Measurements from ENCODE around the gene MTM1. TPM values are rescaled to one million over a fixed set of nuclear protein-coding genes. Genes with fewer than 3 reads are reported as not detected.

Gene MTM1
- total RNA-seq, 6 experiments from 2014 or later, result 8.1 to 12.2 (median 10.0) TPM

- Mint-ChIP-seq H3K36me3 (ENCODE audit: low read depth) (no peaks in the 10 kb centered on the region), H3K9me3 (no peaks in the 10 kb centered on the region), H3K4me1 (ENCODE audit: low read depth) (peaks cover 18% of the 10 kb centered on the region), H3K27me3 (ENCODE audit: insufficient read depth) (no peaks in the 10 kb centered on the region; the same call in none of the 2 replicates), H3K4me3 (no peak overlapping the region), H3K27ac (no peak overlapping the region)
- TF ChIP-seq CTCF (IDR thresholded peaks at IDR 0.05), result peak; percentile 19; the same call in 1 of the 2 replicates
- peak; percentile 9 for DNase-seq
These were observed 24.1 kb upstream of the MTM1 start for GRCh38 chrX:150544222-150544787.

DNA sequence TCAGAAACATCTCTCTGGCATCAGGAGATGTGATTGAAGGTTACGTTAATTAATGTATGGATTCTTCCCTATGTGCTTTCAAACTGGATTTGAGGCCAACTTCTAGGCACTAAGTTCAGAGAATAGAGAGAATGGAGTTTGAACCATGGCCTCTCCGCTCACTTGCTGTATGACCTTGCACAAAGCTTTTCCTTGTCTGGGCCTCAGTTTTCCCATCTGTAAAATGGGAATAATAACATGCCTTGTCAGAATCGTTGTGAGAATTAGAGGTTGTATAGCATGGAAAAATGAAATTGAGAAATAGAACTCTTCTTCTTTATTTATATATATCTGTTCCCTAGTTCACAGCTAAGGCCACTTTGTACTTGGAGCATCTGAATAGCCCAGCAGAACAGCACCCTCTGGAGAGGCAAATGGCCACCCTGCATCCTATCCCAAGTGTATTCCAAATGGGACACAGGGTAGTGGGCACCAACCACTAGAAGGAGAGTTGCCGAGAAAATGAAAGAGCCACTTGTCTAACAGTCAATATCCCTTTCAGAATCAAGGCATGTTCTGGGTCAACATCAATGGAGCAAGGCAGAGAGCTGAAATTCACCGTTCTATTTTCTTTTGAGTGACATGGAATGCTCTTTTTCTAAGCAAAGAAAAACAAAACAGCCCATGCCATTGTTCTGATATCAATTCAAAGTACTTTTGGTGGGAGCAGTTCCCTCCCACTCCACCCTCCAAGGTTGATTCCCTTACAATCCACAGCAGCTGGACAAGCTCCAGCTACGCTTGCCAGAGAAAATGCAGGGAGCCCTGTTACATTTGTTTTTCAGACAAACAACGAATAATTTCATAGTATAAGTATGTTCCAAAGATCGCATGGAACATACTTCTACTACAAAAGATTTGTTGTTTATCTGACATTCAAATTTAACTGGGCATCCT is 23.3 kb upstream of the MTM1 start:
- DNase-seq, result no peak
- no peaks in the 10 kb centered on the region for H3K9me3 Mint-ChIP-seq
- no peaks in the 10 kb centered on the region; the same call in none of the 2 replicates for H3K27me3 Mint-ChIP-seq (ENCODE audit: insufficient read depth)
- H3K27ac Mint-ChIP-seq, result no peak overlapping the region
- no peaks in the 10 kb centered on the region for H3K36me3 Mint-ChIP-seq (ENCODE audit: low read depth)
- H3K4me3 Mint-ChIP-seq, result no peak overlapping the region
- no peak for TF ChIP-seq CTCF (IDR thresholded peaks at IDR 0.05)
- peaks cover 18% of the 10 kb centered on the region for H3K4me1 Mint-ChIP-seq (ENCODE audit: low read depth)

GRCh38 chrX:150546711-150547153 is 21.7 kb upstream of the MTM1 start:
- Mint-ChIP-seq H3K4me1 (ENCODE audit: low read depth) (peaks cover 18% of the 10 kb centered on the region), H3K4me3 (no peak overlapping the region), H3K27ac (no peak overlapping the region), H3K27me3 (ENCODE audit: insufficient read depth) (peaks cover 3% of the 10 kb centered on the region), H3K36me3 (ENCODE audit: low read depth) (no peaks in the 10 kb centered on the region), H3K9me3 (no peaks in the 10 kb centered on the region)
- TF ChIP-seq CTCF (IDR thresholded peaks at IDR 0.05), result no peak
- DNase-seq, result no peak

- no peak for TF ChIP-seq CTCF (IDR thresholded peaks at IDR 0.05)
- Mint-ChIP-seq H3K4me3 (peak overlapping the region; percentile 19; the same call in 1 of the 2 replicates), H3K9me3 (no peaks in the 10 kb centered on the region), H3K27ac (no peak overlapping the region; the same call in 1 of the 2 replicates), H3K27me3 (ENCODE audit: insufficient read depth) (peaks cover 3% of the 10 kb centered on the region), H3K36me3 (ENCODE audit: low read depth) (no peaks in the 10 kb centered on the region), H3K4me1 (ENCODE audit: low read depth) (peaks cover 18% of the 10 kb centered on the region)
- peak; percentile 2 for DNase-seq
These were observed 20.9 kb upstream of the MTM1 start for GRCh38 chrX:150547375-150548115.

DNA sequence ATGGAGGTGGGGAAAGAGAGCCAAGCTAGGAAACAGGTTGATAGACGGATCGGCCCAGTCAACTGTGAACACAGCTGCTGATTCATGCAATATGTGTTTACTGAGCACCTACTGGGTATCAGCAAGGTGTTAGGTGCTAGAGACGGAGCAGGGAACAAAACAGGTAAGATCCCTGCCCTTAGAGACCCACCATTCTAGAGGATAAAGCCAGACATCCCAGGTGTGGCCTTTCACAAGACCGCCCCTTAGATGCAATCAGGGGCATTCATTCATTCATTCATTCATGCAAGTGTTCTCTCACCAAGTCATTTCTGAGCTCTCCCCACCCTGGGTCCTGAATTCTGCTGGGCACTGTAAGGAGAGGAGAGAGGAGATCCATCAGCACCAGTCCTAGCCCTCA is 20.2 kb upstream of the MTM1 start:
- TF ChIP-seq CTCF (IDR thresholded peaks at IDR 0.05), result no peak
- Mint-ChIP-seq H3K36me3 (ENCODE audit: low read depth) (no peaks in the 10 kb centered on the region), H3K27ac (no peak overlapping the region), H3K9me3 (no peaks in the 10 kb centered on the region), H3K4me1 (ENCODE audit: low read depth) (peaks cover 18% of the 10 kb centered on the region), H3K4me3 (peak overlapping the region; percentile 19; the same call in 1 of the 2 replicates), H3K27me3 (ENCODE audit: insufficient read depth) (peaks cover 5% of the 10 kb centered on the region)
- DNase-seq, result no peak
